Psoas muscle (tissue), 8 donors: ENCODE data around the gene ZBTB47. TPM values are rescaled to one million over a fixed set of nuclear protein-coding genes. Genes with fewer than 3 reads are reported as not detected.
A peak's percentile ranks its signal among the peaks of the same experiment; 100 is the strongest.

ENCODE experiments used
- ATAC-seq, 4 donors: fragments of 200-7000 bp; cut with Tn5 transposase; one replicate each; pipeline ENCODE4 v1.9.1; 2020; ENCODE audit warnings: moderate library complexity in 3 of 4, mild to moderate bottlenecking in 2 of 4
- DNase-seq, 2 donors: peaks; one replicate each; pipeline ENCODE4 v3.0.0-alpha.2; 2020
- H3K27ac ChIP-seq: fragments of 200-600 bp; one replicate; pipeline ENCODE4 v1.8.0; 2022
- H3K27me3 ChIP-seq, 3 donors: fragments of 200-600 bp in 1 of 3; one replicate each; pipeline versions ENCODE4 v1.6.1 to v1.8.0; 2013 to 2022; ENCODE audit warnings: low read length in 2 of 3, mild to moderate bottlenecking in 2 of 3, moderate library complexity in 1 of 3; ENCODE audit not compliant: insufficient read depth in 3 of 3
- H3K36me3 ChIP-seq, 2 donors: fragments of 200-600 bp in 1 of 2; one replicate each; pipeline versions ENCODE4 v1.6.1 to v1.8.0; 2013 to 2022; ENCODE audit warnings: low read depth in 1 of 2, mild to moderate bottlenecking in 1 of 2, moderate library complexity in 1 of 2; ENCODE audit not compliant: insufficient read depth in 1 of 2
- H3K4me1 ChIP-seq: fragments of 200-600 bp; one replicate; pipeline ENCODE4 v1.8.0; 2022
- H3K4me3 ChIP-seq: fragments of 200-600 bp; one replicate; pipeline ENCODE4 v1.8.0; 2022; ENCODE audit warnings: mild to moderate bottlenecking
- H3K9me3 ChIP-seq: fragments of 200-600 bp; one replicate; pipeline ENCODE4 v1.8.0; 2022
- CTCF ChIP-seq: fragments of 200-600 bp; IDR thresholded peaks from one replicate; pipeline ENCODE4 v1.8.0; 2022; ENCODE audit warnings: antibody characterized with exemption
- whole genome bisulfite sequencing, 3 donors: extraction: QIAGEN DNeasy Blood & Tissue Kit; methylation state at CpG; one replicate each; pipeline versions ENCODE4 v1.1.6 to v1.1.7; 2013; 5-methylcytosine and 5-hydroxymethylcytosine counted together
- intact Hi-C, 2 donors: fragments of 100-400 bp; cut with DNase I; formaldehyde crosslinking; loops; one replicate each; pipeline versions ENCODE4 v1.11.0 to v1.14.2; 2022
- polyA plus RNA-seq, 3 donors: library from polyadenylated mRNA; stranded (reverse); fragments of 200-250 nt; gene quantifications; one replicate each; pipeline ENCODE4 v1.2.3, GENCODE V29; 2013
- total RNA-seq, 4 donors: library from RNA; stranded (reverse); fragmentation: NEBNext Ultra II Directional in 2 of 4; extraction: Animal tissue kit (Norgen Biotek cat#: 25700) in 2 of 4; gene quantifications; one replicate each; pipeline versions ENCODE4 v1.2.1 to v1.2.4, GENCODE V29; 2021 to 2023
- donor health status: healthy with polysubstance abuse.
- donor health status: DM: no; HTN: no; CAD: no; lungs with moderate emphysema.
- donor health status: Bipolar disorder and iron deficiency.
- donor health status: healthy.
- donor health status: DM: yes; HTN: yes; CAD: no.
- donor health status: DM: no; HTN: no; CAD: no.
- donor health status: DM: no; HTN: no; CAD: no.
- donor health status: DM: yes; HTN: yes; CAD: no.

Gene ZBTB47
- total and polyA plus RNA-seq, 7 donors = 41.6 to 151 (median 90.3) TPM

DNA sequence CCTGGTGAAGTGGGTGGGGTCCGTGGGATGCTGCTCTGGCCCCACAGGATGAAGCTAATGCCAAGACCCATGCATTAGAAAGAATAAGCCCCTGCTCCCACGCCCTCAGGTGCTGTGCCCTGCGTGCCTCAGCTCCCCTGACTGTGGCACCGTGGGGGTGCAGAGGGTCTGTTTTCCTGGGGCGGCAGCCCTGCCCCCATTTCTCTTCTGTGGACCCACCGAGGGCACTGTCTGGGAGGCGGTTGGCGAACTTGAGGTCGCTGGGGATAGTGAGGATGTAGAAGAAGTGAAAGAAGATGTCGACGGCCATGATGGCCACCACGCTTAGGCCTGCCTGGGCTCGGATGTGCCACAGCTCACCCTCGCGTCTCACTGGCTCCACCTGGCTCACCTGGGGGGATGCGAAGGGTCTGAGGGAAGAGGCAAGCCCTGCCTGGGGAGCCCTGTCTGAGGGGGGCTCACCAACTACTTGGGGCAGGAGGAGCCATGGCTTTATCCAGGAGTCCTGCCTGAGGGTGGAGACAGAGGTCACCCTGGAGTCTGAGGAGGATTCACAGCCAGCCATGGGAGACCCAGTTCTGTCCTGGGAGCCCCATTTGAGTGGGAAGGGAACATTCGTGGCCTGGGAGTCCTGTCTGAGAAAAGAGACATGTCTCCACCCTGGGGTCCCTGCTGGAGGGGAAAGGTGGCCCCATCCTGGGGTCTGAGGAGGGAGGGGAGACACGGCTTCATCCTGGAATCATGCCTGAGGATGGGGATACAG lies 44.0 kb downstream of the ZBTB47 start:
- 85 to 88% (median 86%) methylated on average over 18 of the region's 18 CpGs for WGBS, 3 donors
- intact Hi-C loops = no loop called here
- H3K4me1 ChIP-seq = peaks cover 25% of the 10 kb centered on the region
- H3K36me3 ChIP-seq = peaks cover 0 to 16% of the 10 kb centered on the region in 2 donors
- TF ChIP-seq CTCF = no peak
- no peaks in the 10 kb centered on the region for H3K27me3 ChIP-seq
- H3K9me3 ChIP-seq = no peaks in the 10 kb centered on the region
- ATAC-seq (no peak), DNase-seq (peak in 1 of 2 donors; percentile 57)
- no peak overlapping the region for H3K4me3 ChIP-seq
- H3K27ac ChIP-seq = peak overlapping the region; percentile 100

- H3K27me3 ChIP-seq = no peaks in the 10 kb centered on the region
- no peak for TF ChIP-seq CTCF
- WGBS, 3 donors = 79 to 89% (median 85%) methylated on average over 7 of the region's 7 CpGs
- H3K27ac ChIP-seq = peak overlapping the region; percentile 100
- no peak for ATAC-seq
- H3K4me1 ChIP-seq = peaks cover 32% of the 10 kb centered on the region
- peak overlapping the region; percentile 36 for H3K4me3 ChIP-seq
- no peaks in the 10 kb centered on the region for H3K9me3 ChIP-seq
- no peak for DNase-seq
- peaks cover 0 to 10% of the 10 kb centered on the region in 2 donors for H3K36me3 ChIP-seq
- intact Hi-C loops = no loop called here
Observed at GRCh38 chr3:42698216-42698910, 44.9 kb downstream of the ZBTB47 start.

- H3K4me1 ChIP-seq = peaks cover 35% of the 10 kb centered on the region
- peak overlapping the region; percentile 36 for H3K4me3 ChIP-seq
Observed at GRCh38 chr3:42698911-42699230, 45.4 kb downstream of the ZBTB47 start.

DNA sequence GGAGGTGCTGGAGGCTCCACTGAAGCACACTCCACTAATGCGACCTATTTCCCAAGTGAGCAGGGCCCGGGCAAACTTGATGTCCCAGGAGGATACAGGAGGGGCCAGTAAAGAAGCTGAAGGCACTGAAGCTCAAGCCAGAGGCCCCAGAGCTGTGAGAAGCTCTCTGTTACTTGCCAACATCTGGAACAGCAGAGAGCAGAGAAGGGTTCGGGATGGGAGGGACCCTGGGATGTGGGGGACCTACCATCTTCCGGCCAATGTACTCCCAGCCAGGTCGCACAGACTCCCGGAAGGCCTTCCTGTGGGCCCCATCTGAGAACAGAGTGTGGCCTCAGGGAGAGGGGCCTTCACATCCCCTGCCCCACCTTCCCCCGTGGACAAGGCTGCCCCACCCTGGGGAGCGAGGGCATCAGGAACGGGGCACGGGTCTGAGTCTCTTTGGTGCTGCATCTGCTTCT lies 46.0 kb downstream of the ZBTB47 start:
- no peak for DNase-seq
- WGBS, 3 donors = 41 to 54% (median 50%) methylated on average over 10 of the region's 10 CpGs
- peak overlapping the region; percentile 100 for H3K27ac ChIP-seq

More at GRCh38 chr3:42698911-42699230, 45.4 kb downstream of the ZBTB47 start:
- intact Hi-C loops = no loop called here
- no peak for ATAC-seq
- TF ChIP-seq CTCF = no peak
- Histone ChIP-seq H3K27me3 (no peaks in the 10 kb centered on the region), H3K9me3 (no peaks in the 10 kb centered on the region), H3K27ac (peak overlapping the region; percentile 100), H3K36me3 (peaks cover 0 to 10% of the 10 kb centered on the region in 2 donors)
- WGBS, 3 donors = 57 to 73% (median 63%) methylated on average over 9 of the region's 9 CpGs
- DNase-seq = peak in 1 of 2 donors; percentile 69

More for the DNA sequence above, 46.0 kb downstream of the ZBTB47 start:
- Histone ChIP-seq H3K9me3 (no peaks in the 10 kb centered on the region), H3K27me3 (no peaks in the 10 kb centered on the region), H3K4me3 (peak overlapping the region; percentile 36), H3K36me3 (peaks cover 0 to 10% of the 10 kb centered on the region in 2 donors), H3K4me1 (peaks cover 41% of the 10 kb centered on the region)
- intact Hi-C loops = no loop called here
- ATAC-seq = no peak
- no peak for TF ChIP-seq CTCF
